ENCODE data around the gene TTLL6. TPM values are rescaled to one million over a fixed set of nuclear protein-coding genes. Genes with fewer than 3 reads are reported as not detected.

Gene TTLL6
- total RNA-seq: 0.41 TPM

DNA sequence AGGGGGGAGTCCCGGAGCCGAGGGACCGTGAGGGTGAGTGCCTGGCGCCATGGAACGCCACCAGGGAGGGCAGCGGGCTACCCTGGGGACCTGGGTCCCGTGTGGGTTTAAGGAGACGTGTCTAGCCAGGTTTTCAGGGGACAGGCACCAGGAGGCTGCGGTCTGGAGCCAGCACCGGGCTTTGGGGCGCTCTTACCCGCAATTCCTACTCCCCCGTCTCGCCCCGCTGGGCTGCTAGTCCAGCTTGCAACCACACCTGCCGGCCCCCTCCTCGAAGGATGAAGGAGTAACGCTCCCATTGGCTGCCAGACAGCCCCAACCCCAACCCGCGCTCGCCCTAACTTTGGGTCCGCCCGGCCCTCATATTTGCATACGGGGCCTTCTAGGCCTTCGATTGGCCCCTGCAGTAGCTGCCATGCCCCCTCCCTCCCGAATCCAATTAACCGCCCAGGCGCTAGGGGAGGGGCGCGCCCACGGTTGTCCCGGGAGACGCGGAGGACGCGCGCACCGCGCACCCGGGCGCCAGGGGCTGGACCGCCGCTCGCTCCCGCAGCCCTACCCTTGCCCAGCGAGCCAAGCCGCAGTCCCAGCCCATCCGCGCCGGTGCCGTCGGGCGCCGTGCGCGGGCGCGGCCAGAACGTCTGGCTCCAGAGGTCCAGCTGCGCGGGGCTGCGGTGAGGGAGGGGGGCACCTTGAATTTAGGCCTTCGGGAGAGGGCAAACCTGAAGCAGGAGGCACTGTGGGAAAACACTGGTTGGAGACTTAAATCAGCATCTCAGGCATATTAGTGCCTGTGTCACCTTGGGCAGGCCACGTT is at the start of gene TTLL6:
Gene TTLL6 (minus strand): TSS at position 456 of the 817 bp plus-strand sequence. CDS start 157 bp downstream, at position 299.

DNA sequence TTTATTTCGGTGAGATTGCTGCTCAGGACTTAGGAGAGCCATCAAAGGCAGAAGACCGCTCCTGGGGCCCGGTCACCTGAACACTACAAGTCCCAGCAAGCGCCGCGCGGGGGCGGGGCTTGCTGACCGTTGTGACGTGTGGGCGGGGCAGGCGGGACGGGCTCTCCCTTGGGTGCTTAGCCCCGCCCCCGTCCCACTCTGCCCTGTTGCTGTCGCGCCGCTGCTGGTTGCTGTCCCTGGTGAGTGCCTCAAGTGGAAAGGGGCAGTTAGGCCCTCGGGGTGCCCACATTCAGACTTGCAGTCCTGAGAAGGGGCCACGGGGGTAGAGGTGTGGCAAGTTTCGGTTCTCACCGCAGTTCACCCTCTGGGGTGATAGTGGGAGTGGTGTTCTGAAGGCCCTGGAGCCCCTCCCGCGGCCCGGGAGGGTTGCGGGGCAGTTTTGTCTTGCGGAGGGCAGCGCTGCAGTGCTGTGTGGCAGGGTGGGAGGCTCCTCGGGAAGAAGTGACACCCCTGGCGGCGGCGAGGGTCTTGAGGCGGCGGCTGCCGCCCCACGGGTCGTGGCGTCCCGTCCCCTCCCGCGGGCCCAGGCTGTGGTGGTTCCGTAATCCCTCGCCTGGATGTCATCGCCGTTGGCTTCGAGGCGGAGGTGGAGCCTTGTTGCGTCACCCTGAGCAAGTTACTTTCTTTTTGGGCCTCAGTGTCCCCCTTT is 14.0 kb upstream of the TTLL6 start, which contains the start of gene CALCOCO2:
Gene CALCOCO2 (plus strand): TSS at position 196 of the 709 bp plus-strand sequence. CDS start 10,673 bp downstream, outside the sequence.

DNA sequence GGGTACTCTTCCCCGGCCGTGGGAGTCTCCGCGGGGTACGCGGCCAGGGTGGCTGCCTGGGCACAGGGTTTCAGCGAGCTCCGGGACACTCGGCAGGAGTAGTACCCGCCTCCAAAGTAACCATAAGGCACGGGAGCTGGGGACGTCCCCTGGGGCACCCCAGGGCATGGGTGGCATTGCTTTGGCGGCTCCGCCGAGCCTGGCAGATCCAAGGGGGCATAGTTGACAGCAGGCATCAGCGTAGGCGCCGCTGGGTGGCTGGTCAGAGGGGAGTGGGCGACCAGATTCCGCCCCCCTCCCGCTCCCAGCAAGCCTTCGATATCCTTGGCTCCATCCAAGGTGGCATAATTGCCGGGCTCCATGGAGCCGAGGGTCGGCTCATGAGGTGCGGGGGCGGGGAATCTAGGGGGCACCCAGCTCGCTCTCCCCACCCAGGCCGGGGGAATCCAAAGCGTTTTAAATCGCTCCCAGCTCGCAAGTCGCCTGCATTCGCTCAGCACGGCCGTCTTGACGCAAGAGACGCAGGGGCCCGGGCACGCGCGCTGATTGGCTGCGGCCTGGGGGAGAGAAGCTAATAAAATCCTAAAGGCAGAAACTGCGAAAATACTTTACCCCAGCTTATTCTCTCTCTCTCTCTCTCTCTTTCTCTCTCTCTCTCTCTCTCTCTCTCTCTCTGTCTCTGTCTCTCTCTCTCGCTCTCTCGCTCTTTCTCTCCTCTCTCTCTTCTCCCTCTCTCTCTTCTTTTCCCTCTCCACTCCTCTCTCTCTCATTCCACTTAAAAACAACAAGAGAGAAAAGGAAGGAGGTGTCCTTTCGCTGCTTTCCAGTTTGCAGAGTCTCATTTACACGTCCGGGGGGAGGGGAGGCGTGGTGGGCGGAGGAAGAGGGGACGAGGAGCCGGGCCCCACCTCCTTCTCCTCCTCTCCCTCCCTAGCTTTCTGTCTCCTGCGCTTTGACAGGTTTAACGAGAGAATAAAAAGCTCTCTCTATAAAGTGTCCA is 88.5 kb downstream of the TTLL6 start, which contains the start of gene HOXB13:
Gene HOXB13 (minus strand): TSS at position 519 of the 1,000 bp plus-strand sequence. CDS start 157 bp downstream, at position 362.

DNA sequence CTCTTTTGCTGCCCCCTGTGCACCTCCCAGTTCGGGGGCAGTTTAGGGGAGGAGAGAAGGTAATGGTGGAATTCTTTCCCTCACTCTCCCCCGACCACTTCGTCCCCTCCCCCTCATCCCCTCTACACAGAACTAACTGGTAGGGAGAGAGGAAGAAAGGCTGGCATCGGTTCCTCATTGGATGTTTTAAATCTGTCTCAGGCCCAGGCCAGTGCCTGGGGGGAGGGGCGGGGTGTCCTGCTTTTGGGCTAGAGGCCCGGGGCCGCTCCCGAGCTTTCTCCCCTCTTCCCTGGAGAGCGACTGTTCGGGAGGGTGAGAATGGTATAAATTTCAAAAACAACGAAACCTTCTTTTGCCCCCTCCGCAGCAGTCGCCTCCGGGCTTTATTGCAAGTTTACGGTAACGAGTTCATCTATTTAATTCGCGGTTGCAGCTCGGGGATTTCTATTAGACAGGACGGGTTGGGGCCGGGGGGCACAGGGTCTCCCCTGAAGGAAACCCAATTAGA is 94.1 kb downstream of the TTLL6 start, which contains the start of gene PRAC2:
Gene PRAC2 (plus strand): TSS at position 271 of the 508 bp plus-strand sequence. CDS start 1,226 bp downstream, outside the sequence.

DNA sequence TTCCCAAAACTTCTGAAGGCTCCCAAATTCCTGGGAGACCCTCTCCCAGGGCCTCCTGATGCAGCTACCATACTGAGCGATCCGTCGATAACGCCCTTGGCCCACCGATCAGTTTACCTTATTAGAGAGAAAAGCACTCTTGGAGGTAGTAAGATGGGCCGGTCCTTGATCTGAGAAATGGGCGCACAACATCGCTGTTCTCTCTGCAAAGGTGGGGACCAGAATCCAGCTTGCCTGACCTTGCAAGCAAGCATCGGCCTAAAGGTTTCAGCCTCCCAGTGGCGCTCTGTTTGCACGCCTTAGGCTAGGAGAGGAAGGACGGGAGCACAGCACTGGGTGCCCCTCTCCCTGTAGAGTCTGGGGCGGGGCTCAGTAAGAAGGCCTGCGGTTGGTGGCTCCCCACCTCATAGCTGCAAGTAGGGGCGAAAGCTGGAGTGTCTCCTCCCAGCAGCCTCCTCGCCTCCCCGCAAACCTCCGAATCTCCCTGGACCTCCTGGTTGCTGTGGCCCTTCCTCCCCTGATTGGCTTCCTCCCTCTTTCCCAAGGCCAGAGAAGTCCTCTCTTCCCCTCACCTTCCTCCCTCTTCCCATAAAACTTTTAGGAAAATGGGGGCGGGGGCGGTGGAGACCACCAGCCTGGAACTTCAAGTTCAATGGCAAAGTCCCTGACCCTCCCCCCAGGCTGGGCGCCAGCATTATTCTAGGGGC is 94.7 kb downstream of the TTLL6 start, which contains the start of gene PRAC1:
Gene PRAC1 (minus strand): TSS at position 318 of the 707 bp plus-strand sequence. CDS start 126 bp downstream, at position 192.

Small RNAs within 50 kb of the gene (small RNA-seq; reads per million reads assigned to genes)
- gene COX6B1P2 (ENCODE audit: low replicate concordance) (not detected), gene MIR3185 (ENCODE audit: low replicate concordance) (not detected), gene RF02132 (ENCODE audit: low replicate concordance) (not detected), gene RF02133 (ENCODE audit: low replicate concordance) (not detected), gene RN7SL125P (ENCODE audit: low replicate concordance) (not detected)

Other genes starting within 250 kb of the TTLL6 start
- 14.2 TPM for gene HOXB4, start 238.9 kb downstream of the TTLL6 start, total RNA-seq
- gene HOXB3, start 227.0 kb downstream of the TTLL6 start, total RNA-seq: 79.5 TPM
- gene HOXB5, start 223.4 kb downstream of the TTLL6 start, total RNA-seq: 3.7 TPM
- gene HOXB6, start 212.2 kb downstream of the TTLL6 start, total RNA-seq: 70.7 TPM
- gene HOXB7, start 206.2 kb downstream of the TTLL6 start, total RNA-seq: 15.4 TPM
- gene HOXB8, start 201.9 kb downstream of the TTLL6 start, total RNA-seq: 64.8 TPM
- gene HOXB9, start 190.9 kb downstream of the TTLL6 start, total RNA-seq: 20.3 TPM
- not detected for gene PRAC1, start 94.7 kb downstream of the TTLL6 start, total RNA-seq
- gene PRAC2, start 94.0 kb downstream of the TTLL6 start, total RNA-seq: not detected
- gene HOXB13, start 88.5 kb downstream of the TTLL6 start, total RNA-seq: not detected
- gene CALCOCO2, start 13.8 kb upstream of the TTLL6 start, total RNA-seq: 40.2 TPM
- 66.2 TPM for gene ATP5MC1, start 75.6 kb upstream of the TTLL6 start, total RNA-seq
- 55.7 TPM for gene UBE2Z, start 91.2 kb upstream of the TTLL6 start, total RNA-seq
- gene SNF8, start 127.6 kb upstream of the TTLL6 start, total RNA-seq: 53.4 TPM
- not detected for gene GIP, start 151.4 kb upstream of the TTLL6 start, total RNA-seq
- gene IGF2BP1, start 180.2 kb upstream of the TTLL6 start, total RNA-seq: 4.3 TPM

All from metanephros (tissue), 2 donors.